B cell (primary cell): ENCODE data around the gene TBX3. TPM values are rescaled to one million over a fixed set of nuclear protein-coding genes. Genes with fewer than 3 reads are reported as not detected.

Experiments
- ATAC-seq: fragments of 200-7000 bp; cut with Tn5 transposase; one replicate; pipeline ENCODE4 v1.10.0; 2021; ENCODE audit warnings: low read depth, mild to moderate bottlenecking, moderate number of reproducible peaks, moderate library complexity
- CTCF ChIA-PET: fragments of 350-600 bp; sonication (Branson Sonifier 250); formaldehyde crosslinking; loops from one replicate; lab custom pipeline; 2021; ENCODE audit warnings: antibody characterized with exemption, inconsistent platforms; lab: Charles Lee
- POLR2A ChIA-PET: fragments of 350-600 bp; sonication (Branson Sonifier 250); formaldehyde crosslinking; loops from one replicate; lab custom pipeline; 2021; ENCODE audit warnings: antibody characterized with exemption; lab: Charles Lee
- DNase-seq: peaks from one replicate; pipeline ENCODE4 v3.0.0; 2013
- H2AFZ ChIP-seq: 2 replicates; pipeline ENCODE4 v1.6.1; 2012; ENCODE audit warnings: mild to moderate bottlenecking, low read depth, low read length; ENCODE audit not compliant: insufficient read depth, poor library complexity, severe bottlenecking
- H3K27ac ChIP-seq, 2 donors: 1 replicate in 1 of 2; 2 replicates in 1 of 2; pipeline ENCODE4 v1.5.1; 2012 to 2013; ENCODE audit warnings: low read length in 2 of 2, mild to moderate bottlenecking in 2 of 2, moderate library complexity in 1 of 2
- H3K27me3 ChIP-seq, 4 experiments: fragments of 200-600 bp in 1 of 4; sonication (generic) in 1 of 4; replicated peaks in 1 of 4; 1 replicate in 2 of 4; 2 replicates in 2 of 4; pipeline versions ENCODE4 v1.6.1 to v1.7.0; 2013 to 2016; ENCODE audit warnings: low read length in 3 of 4, mild to moderate bottlenecking in 2 of 4, mixed read lengths in 1 of 4, moderate library complexity in 1 of 4; ENCODE audit not compliant: insufficient read depth in 4 of 4, control insufficient read depth in 3 of 4; ENCODE audit errors: control extremely low read depth in 1 of 4
- H3K36me3 ChIP-seq, 2 experiments: replicated peaks in 1 of 2; 1 replicate in 1 of 2; 2 replicates in 1 of 2; pipeline versions ENCODE4 v1.6.1 to v1.7.1; 2013; ENCODE audit warnings: low read length in 1 of 2; ENCODE audit not compliant: insufficient read depth in 2 of 2, control insufficient read depth in 1 of 2; ENCODE audit errors: control extremely low read depth in 1 of 2, extremely low read depth in 1 of 2
- H3K4me1 ChIP-seq, 2 donors: fragments of 200-600 bp in 1 of 2; sonication (generic) in 1 of 2; 1 replicate in 1 of 2; 2 replicates in 1 of 2; pipeline versions ENCODE4 v1.5.1 to v1.6.1; 2013 to 2017; ENCODE audit warnings: low read length in 2 of 2; ENCODE audit not compliant: control insufficient read depth in 2 of 2, insufficient read depth in 2 of 2
- H3K4me2 ChIP-seq: replicated peaks from 2 replicates; pipeline ENCODE3; 2012; ENCODE audit warnings: mild to moderate bottlenecking, low read depth, low read length; ENCODE audit not compliant: poor library complexity, severe bottlenecking
- H3K4me3 ChIP-seq, 5 experiments: fragments of 200-600 bp in 1 of 5; sonication (generic) in 1 of 5; 1 replicate in 3 of 5; 2 replicates in 2 of 5; pipeline versions ENCODE4 v1.5.1 to v1.7.0; 2011 to 2016; ENCODE audit warnings: low read length in 4 of 5, mild to moderate bottlenecking in 4 of 5, low read depth in 2 of 5, control low read depth in 1 of 5, moderate library complexity in 1 of 5; ENCODE audit not compliant: insufficient read depth in 1 of 5; ENCODE audit errors: control extremely low read depth in 1 of 5, extremely low read depth in 1 of 5
- H3K79me2 ChIP-seq: fragments of 200-600 bp; sonication (generic); one replicate; pipeline ENCODE4 v1.6.0; 2016; ENCODE audit warnings: low read length; ENCODE audit not compliant: control insufficient read depth, insufficient read depth
- H3K9ac ChIP-seq: fragments of 200-600 bp; sonication (generic); 2 replicates; pipeline ENCODE4 v1.6.1; 2017; ENCODE audit warnings: mild to moderate bottlenecking, low read length, moderate library complexity
- H3K9me3 ChIP-seq, 3 donors: one replicate each; pipeline versions ENCODE4 v1.6.1 to v1.7.1; 2013; ENCODE audit warnings: low read length in 2 of 3; ENCODE audit not compliant: control insufficient read depth in 2 of 3, insufficient read depth in 1 of 3; ENCODE audit errors: control extremely low read depth in 1 of 3
- H4K20me1 ChIP-seq: 2 replicates; pipeline ENCODE4 v1.6.0; 2012; ENCODE audit warnings: mild to moderate bottlenecking, low read length; ENCODE audit not compliant: insufficient read depth, control insufficient read depth, poor library complexity, severe bottlenecking
- H3K27ac Mint-ChIP-seq: one replicate; pipeline ENCODE4 v1.8.0; 2021; ENCODE audit warnings: mixed read lengths
- H3K27me3 Mint-ChIP-seq: one replicate; pipeline ENCODE4 v1.8.0; 2021; ENCODE audit warnings: mixed read lengths
- H3K4me1 Mint-ChIP-seq: one replicate; pipeline ENCODE4 v1.8.0; 2021; ENCODE audit warnings: mixed read lengths
- H3K4me3 Mint-ChIP-seq: one replicate; pipeline ENCODE4 v1.8.0; 2021; ENCODE audit warnings: mixed read lengths
- H3K9me3 Mint-ChIP-seq: one replicate; pipeline ENCODE4 v1.8.0; 2022; ENCODE audit warnings: mixed read lengths; ENCODE audit not compliant: insufficient read depth
- CTCF ChIP-seq: fragments of 200-600 bp; IDR thresholded peaks from one replicate; pipeline ENCODE4 v1.8.0; 2022; ENCODE audit warnings: antibody characterized with exemption, mild to moderate bottlenecking
- EZH2 ChIP-seq: IDR thresholded peaks from 2 replicates; pipeline ENCODE4 v1.6.1; 2012; ENCODE audit warnings: borderline replicate concordance, low read depth, mild to moderate bottlenecking, moderate library complexity, low read length; ENCODE audit not compliant: insufficient read depth, poor library complexity, severe bottlenecking
- WGBS: methylation state at CpG from one replicate; pipeline ENCODE4 v1.1.5; 2013; ENCODE audit warnings: missing lambda C conversion rate; ENCODE audit not compliant: insufficient coverage; 5-methylcytosine and 5-hydroxymethylcytosine counted together
- intact Hi-C: fragments of 100-400 bp; cut with micrococcal nuclease; formaldehyde crosslinking; loops from one replicate; pipeline ENCODE4 v1.10.0; 2022
- polyA plus RNA-seq: library from polyadenylated mRNA; depleted of rRNA; stranded (reverse); fragments of >200 nt; gene quantifications from 2 replicates; pipeline ENCODE4 v1.2.3, GENCODE V29; 2012
- total RNA-seq, 2 donors: library from RNA; stranded (reverse); fragments of 120-200 nt in 1 of 2; gene quantifications; 1 replicate in 1 of 2; 2 replicates in 1 of 2; pipeline versions ENCODE4 v1.2.3 to v1.2.4, GENCODE V29; 2013 to 2022

Gene TBX3
- total and polyA plus RNA-seq, 2 donors (not counting 1 experiment from before 2014, with no cell fraction given), result not detected

GRCh38 chr12:114657597-114657920 lies 26.4 kb downstream of the TBX3 start:
- Histone ChIP-seq H3K79me2 (no peaks in the 10 kb centered on the region), H3K4me3 (no peak overlapping the region), H3K27me3 (peaks cover 0 to 11% (median 2%) of the 10 kb centered on the region in 4 experiments), H3K9me3 (no peaks in the 10 kb centered on the region), H2AFZ (no peak overlapping the region), H3K27ac (no peak overlapping the region), H3K4me1 (no peaks in the 10 kb centered on the region), H4K20me1 (no peaks in the 10 kb centered on the region), H3K36me3 (no peaks in the 10 kb centered on the region), H3K4me2 (no peak overlapping the region), H3K9ac (no peak overlapping the region)
- Mint-ChIP-seq H3K9me3 (no peaks in the 10 kb centered on the region), H3K27me3 (peaks cover 26% of the 10 kb centered on the region), H3K27ac (no peak overlapping the region), H3K4me3 (no peak overlapping the region), H3K4me1 (no peaks in the 10 kb centered on the region)
- no peak for DNase-seq
- TF ChIP-seq EZH2, result no peak
- TF ChIP-seq CTCF, result no peak
- ChIA-PET POLR2A (no interaction called here), CTCF (no interaction called here)
- intact Hi-C loops, result no loop called here
- 84% methylated on average over 5 of the region's 6 CpGs for WGBS
- ATAC-seq, result no peak

DNA sequence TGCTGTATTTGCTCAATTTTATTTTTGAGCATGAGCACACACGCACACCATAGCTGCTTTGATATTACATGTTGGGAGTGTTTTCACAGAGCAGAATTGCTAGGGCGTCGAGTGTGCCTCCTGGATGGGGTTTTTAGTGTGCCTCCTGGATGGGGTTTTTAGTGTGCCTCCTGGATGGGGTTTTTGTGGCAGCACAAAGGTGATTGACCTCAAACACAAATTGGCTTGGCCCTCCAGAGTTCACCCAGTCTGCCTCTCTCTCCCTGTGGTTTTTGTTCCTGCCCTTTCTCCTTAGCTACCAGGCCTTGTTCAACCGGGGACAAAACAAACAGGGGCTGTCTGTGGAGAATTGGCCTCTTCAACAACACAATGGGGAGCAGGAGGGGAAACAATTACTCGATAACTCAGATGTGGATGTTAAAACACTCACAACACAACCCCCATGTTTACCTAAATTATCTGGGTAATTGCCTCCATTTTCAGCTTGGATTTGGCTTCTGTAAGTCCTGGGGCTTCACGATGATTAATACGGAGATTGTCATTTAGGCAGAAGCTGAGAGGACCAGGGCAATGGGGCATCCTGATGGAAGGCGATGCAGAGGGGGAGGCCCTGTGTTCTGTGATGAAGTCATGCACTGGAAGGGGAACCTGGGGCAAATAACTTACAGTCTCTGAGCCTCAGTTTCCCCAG lies 26.9 kb downstream of the TBX3 start:
- Mint-ChIP-seq H3K4me1 (no peaks in the 10 kb centered on the region), H3K27me3 (peaks cover 24% of the 10 kb centered on the region), H3K4me3 (no peak overlapping the region), H3K9me3 (no peaks in the 10 kb centered on the region), H3K27ac (no peak overlapping the region)
- no peak overlapping the region for H2AFZ ChIP-seq
- H3K9ac ChIP-seq, result no peak overlapping the region
- no peaks in the 10 kb centered on the region for H3K9me3 ChIP-seq
- TF ChIP-seq CTCF (no peak), EZH2 (no peak)
- H3K36me3 ChIP-seq, result no peaks in the 10 kb centered on the region
- peaks cover 0 to 6% (median 0%) of the 10 kb centered on the region in 4 experiments for H3K27me3 ChIP-seq
- DNase-seq, result no peak
- H3K4me1 ChIP-seq, result no peaks in the 10 kb centered on the region
- ChIA-PET CTCF (interaction anchor here (1.5 kb wide), 1 partner anchor 1261 kb away, joined by 6 read pairs; no protein-coding TSS in a partner anchor), POLR2A (no interaction called here)
- no peak overlapping the region for H3K4me2 ChIP-seq
- intact Hi-C loops, result no loop called here
- no peak overlapping the region for H3K27ac ChIP-seq
- H3K4me3 ChIP-seq, result no peak overlapping the region
- H3K79me2 ChIP-seq, result no peaks in the 10 kb centered on the region
- WGBS, result 97% methylated on average over 5 of the region's 8 CpGs
- H4K20me1 ChIP-seq, result no peaks in the 10 kb centered on the region
- ATAC-seq, result no peak
